Epithelial cell of proximal tubule (primary cell): ENCODE results near the gene PABPN1L. TPM values are rescaled to one million over a fixed set of nuclear protein-coding genes. Genes with fewer than 3 reads are reported as not detected.

ENCODE experiments used
- DNase-seq: peaks from one replicate; pipeline ENCODE4 v3.0.0-alpha.2; 2011; ENCODE audit warnings: low read depth
- H3K4me3 ChIP-seq: 2 replicates; pipeline ENCODE4 v1.5.1; 2011; ENCODE audit warnings: low read depth, mild to moderate bottlenecking, low read length
- total RNA-seq: library from RNA; depleted of rRNA; stranded (reverse); fragments of >200 nt; gene quantifications from 2 replicates; pipeline ENCODE4 v1.2.3, GENCODE V29; 2015
- TF ChIP-seq, protein P1 (sequence below): conservative IDR thresholded peaks from 2 replicates; pipeline ENCODE4 v1.5.1; 2012; ENCODE audit warnings: low read depth, mild to moderate bottlenecking, low read length

The PABPN1L gene
- total RNA-seq, 1 donor from 2014 or later = not detected

GRCh38 chr16:88841521-88842307 lies 24.7 kb downstream of the PABPN1L start:
- TF ChIP-seq, protein P1, sequence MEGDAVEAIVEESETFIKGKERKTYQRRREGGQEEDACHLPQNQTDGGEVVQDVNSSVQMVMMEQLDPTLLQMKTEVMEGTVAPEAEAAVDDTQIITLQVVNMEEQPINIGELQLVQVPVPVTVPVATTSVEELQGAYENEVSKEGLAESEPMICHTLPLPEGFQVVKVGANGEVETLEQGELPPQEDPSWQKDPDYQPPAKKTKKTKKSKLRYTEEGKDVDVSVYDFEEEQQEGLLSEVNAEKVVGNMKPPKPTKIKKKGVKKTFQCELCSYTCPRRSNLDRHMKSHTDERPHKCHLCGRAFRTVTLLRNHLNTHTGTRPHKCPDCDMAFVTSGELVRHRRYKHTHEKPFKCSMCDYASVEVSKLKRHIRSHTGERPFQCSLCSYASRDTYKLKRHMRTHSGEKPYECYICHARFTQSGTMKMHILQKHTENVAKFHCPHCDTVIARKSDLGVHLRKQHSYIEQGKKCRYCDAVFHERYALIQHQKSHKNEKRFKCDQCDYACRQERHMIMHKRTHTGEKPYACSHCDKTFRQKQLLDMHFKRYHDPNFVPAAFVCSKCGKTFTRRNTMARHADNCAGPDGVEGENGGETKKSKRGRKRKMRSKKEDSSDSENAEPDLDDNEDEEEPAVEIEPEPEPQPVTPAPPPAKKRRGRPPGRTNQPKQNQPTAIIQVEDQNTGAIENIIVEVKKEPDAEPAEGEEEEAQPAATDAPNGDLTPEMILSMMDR = no peak
- no peak for DNase-seq
- no peak overlapping the region for H3K4me3 ChIP-seq

GRCh38 chr16:88840600-88841215 lies 25.8 kb downstream of the PABPN1L start:
- no peak overlapping the region for H3K4me3 ChIP-seq
- no peak for DNase-seq
- TF ChIP-seq, protein P1 = no peak

GRCh38 chr16:88839745-88840599 lies 26.5 kb downstream of the PABPN1L start:
- H3K4me3 ChIP-seq = no peak overlapping the region
- TF ChIP-seq, protein P1 = no peak
- no peak for DNase-seq

GRCh38 chr16:88839026-88839529 lies 27.4 kb downstream of the PABPN1L start:
- H3K4me3 ChIP-seq = no peak overlapping the region
- no peak for DNase-seq
- TF ChIP-seq, protein P1 = peak; percentile 24

GRCh38 chr16:88838566-88838965 lies 27.9 kb downstream of the PABPN1L start:
- no peak for DNase-seq
- TF ChIP-seq, protein P1 = no peak
- no peak overlapping the region for H3K4me3 ChIP-seq

DNA sequence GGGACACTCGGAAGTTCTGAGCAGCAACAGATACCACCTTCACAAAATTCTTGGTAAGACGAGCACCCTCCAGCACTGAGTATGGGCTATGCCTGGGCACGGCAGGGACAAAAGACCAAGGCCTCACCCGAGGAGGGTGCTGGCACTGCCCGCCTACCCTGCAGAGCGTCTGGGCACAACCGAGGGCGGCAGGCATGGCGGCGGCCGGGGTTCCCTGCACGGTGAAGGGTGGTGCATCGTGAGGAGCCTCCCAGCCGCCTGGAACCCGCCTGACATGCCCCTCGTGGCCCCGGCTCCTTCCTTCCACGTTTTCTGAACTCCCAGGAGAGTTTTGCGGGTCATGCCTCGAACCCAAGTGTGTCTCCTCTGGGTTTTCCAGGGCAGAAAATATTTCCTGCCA lies 28.7 kb downstream of the PABPN1L start:
- TF ChIP-seq, protein P1 = no peak
- no peak overlapping the region for H3K4me3 ChIP-seq
- no peak for DNase-seq
